Activated naive CD8-positive, alpha-beta T cell (primary cell): ENCODE results near the gene C19orf85.

ENCODE experiments used
- H3K27ac Mint-ChIP-seq: one replicate; pipeline ENCODE4 v1.8.0; 2021; ENCODE audit warnings: mixed read lengths
- H3K27me3 Mint-ChIP-seq: one replicate; pipeline ENCODE4 v1.8.0; 2021; ENCODE audit warnings: mixed read lengths
- H3K36me3 Mint-ChIP-seq: one replicate; pipeline ENCODE4 v1.8.0; 2021; ENCODE audit warnings: mixed read lengths
- H3K4me1 Mint-ChIP-seq: one replicate; pipeline ENCODE4 v1.8.0; 2021; ENCODE audit warnings: low read depth, mixed read lengths
- H3K4me3 Mint-ChIP-seq: one replicate; pipeline ENCODE4 v1.8.0; 2021; ENCODE audit warnings: mild to moderate bottlenecking, mixed read lengths
- H3K9me3 Mint-ChIP-seq: one replicate; pipeline ENCODE4 v1.8.0; 2021; ENCODE audit warnings: low read depth, mixed read lengths

C19orf85 gene

DNA sequence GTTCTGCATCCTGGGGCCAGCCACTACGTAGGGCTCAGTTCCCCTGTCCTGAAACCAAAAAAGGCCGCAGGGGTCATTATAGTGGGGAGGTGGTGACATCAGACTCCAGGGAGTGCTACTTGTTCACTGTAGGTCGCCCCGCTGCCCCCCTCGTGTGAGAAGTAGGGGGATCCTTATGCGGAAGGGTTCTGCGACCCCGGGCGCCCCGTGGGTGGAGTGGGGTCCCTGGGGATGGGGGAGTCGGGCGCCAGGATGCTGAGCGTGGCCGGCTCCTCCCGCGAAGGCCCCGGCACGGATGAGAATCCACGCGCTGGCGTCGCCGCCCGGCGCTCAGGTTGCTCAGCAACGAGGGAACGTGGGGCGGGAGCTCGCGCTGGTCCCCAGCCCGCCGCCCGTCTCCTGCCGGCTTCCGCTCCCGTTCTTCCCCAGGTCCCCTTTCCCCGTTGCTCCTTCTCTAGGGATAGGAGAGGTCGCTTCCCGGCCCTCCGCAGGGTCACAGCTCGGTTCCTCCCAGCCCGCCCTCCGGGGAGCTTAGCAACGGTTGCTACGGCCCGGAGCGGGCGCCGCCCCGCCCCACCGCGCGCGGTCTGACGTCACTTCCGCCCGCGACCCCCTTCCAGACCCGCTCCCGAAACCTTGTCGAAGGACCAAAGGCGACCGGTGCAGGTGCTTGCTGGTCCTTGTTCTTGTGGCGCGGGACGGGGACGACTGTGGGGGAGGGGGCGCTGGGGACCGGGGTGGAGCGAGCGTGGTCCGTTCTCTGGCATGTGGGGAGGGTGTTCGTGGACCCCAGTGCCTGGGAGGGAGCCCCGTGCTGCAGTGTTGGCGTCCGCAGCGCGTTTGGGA is 20.3 kb upstream of the C19orf85 start, which contains the start of gene NAT14:
Gene NAT14, plus strand, starts transcription at position 596 of the 846 bp plus-strand sequence. CDS start 521 bp downstream, outside the sequence.
- peak within 1 kb of the TSS; percentile 76 for H3K4me3 Mint-ChIP-seq
- H3K27me3 Mint-ChIP-seq: no peaks in the 10 kb centered on the region
- H3K36me3 Mint-ChIP-seq: no peaks in the 10 kb centered on the region
- H3K27ac Mint-ChIP-seq: peak within 1 kb of the TSS; percentile 86
- H3K4me1 Mint-ChIP-seq: peaks cover 16% of the 10 kb centered on the region
- H3K9me3 Mint-ChIP-seq: no peaks in the 10 kb centered on the region

DNA sequence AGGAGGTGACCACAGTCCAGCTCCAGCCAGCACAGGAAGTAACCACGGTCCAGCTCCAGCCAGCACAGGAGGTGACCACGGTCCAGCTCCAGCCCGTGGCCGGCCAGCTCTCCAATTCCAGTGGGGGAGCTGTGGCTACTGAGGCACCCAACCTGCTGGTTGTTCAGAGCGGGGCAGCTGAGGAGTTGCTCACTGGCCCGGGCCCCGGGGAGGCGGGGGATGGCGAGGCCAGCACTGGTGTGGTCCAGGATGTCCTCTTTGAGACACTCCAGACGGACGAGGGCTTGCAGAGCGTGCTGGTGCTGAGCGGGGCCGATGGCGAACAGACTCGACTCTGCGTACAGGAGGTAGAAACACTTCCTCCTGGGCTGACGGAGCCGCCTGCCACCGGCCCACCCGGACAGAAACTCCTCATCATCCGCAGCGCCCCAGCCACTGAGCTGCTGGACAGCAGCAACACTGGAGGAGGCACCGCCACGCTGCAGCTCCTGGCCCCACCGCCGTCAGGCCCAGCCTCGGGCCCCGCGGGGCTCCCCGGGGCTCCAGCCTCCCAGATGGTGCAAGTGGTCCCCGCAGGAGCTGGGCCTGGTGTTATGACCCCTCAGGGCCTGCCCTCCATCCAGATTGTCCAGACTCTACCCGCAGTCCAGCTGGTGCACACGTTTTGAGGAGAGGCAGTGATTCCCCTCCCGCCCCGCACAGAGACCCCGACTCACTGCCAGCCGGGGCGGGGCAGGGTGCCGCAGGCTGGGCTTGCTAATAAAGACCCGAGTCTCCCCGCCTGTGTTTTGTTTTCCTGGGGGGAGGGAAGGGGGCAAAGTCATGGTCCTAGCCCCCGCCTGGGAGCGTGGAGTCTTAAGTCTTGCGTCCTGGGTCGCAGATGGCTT is 19.4 kb upstream of the C19orf85 start:
- H3K27me3 Mint-ChIP-seq: no peaks in the 10 kb centered on the region
- peaks cover 24% of the 10 kb centered on the region for H3K4me1 Mint-ChIP-seq
- H3K27ac Mint-ChIP-seq: no peak overlapping the region
- peak overlapping the region; percentile 42 for H3K4me3 Mint-ChIP-seq
- no peaks in the 10 kb centered on the region for H3K36me3 Mint-ChIP-seq
- no peaks in the 10 kb centered on the region for H3K9me3 Mint-ChIP-seq

DNA sequence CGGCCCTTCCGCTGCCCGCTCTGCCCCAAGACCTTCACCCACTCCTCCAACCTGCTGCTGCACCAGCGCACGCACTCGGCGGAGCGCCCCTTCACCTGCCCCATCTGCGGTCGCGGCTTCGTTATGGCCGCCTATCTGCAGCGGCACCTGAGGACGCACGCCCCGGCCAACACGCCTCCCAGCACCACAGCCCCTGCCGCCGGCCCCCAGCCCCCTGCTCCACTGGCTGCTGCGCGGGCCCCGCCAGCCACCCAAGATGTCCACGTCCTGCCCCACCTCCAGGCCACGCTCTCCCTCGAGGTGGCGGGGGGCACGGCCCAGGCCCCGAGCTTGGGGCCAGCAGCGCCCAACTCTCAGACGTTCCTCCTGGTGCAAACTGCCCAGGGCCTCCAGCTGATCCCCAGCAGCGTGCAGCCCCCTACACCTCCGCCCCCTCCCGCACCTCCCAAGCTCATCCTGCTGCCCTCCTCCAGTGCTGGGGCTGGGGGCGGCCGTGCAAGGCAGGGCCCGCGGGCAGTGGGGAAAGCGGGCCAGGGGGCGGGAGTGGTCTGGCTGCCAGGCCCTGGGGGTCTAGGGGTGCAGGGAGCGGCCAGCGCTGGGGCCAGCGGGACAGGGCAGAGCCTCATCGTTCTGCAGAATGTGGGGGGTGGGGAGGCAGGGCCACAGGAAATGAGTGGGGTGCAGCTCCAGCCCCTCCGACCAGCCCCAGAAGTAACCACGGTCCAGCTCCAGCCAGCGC is 18.6 kb upstream of the C19orf85 start:
- Mint-ChIP-seq H3K4me1 (peaks cover 30% of the 10 kb centered on the region), H3K27ac (no peak overlapping the region), H3K27me3 (no peaks in the 10 kb centered on the region), H3K9me3 (no peaks in the 10 kb centered on the region), H3K36me3 (no peaks in the 10 kb centered on the region), H3K4me3 (no peak overlapping the region)

DNA sequence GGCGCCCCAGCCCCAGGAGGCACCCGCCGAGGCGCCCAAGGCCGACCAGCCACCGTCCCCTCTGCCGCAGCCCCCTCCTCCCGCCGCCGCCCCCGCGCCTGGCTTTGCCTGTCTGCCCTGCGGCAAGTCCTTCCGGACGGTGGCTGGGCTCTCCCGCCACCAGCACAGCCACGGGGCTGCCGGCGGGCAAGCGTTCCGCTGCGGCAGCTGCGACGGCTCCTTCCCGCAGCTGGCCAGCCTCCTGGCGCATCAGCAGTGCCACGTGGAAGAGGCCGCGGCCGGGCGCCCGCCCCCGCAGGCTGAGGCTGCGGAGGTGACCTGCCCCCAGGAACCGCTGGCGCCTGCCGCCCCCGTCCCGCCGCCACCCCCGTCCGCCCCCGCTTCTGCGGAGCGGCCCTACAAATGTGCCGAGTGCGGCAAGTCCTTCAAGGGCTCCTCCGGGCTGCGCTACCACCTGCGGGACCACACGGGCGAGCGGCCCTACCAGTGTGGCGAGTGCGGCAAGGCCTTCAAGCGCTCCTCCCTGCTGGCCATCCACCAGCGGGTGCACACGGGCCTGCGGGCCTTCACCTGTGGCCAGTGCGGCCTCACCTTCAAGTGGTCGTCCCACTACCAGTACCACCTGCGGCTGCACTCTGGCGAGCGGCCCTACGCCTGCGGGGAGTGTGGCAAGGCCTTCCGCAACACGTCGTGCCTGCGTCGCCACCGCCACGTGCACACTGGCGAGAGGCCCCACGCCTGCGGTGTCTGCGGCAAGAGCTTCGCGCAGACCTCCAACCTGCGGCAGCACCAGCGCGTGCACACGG is 17.8 kb upstream of the C19orf85 start:
- Mint-ChIP-seq H3K4me3 (no peak overlapping the region), H3K27me3 (no peaks in the 10 kb centered on the region), H3K4me1 (peaks cover 33% of the 10 kb centered on the region), H3K27ac (no peak overlapping the region), H3K9me3 (no peaks in the 10 kb centered on the region), H3K36me3 (no peaks in the 10 kb centered on the region)

DNA sequence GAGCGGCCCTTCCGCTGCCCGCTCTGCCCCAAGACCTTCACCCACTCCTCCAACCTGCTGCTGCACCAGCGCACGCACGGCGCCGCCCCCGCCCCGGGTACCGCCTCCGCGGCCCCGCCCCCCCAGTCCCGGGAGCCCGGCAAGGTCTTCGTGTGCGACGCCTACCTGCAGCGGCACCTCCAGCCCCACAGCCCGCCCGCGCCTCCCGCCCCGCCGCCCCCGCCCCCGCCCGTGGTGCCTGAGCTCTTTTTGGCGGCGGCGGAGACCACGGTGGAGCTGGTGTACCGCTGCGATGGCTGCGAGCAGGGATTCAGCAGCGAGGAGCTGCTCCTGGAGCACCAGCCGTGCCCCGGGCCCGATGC is 17.2 kb upstream of the C19orf85 start:
- no peak overlapping the region for H3K4me3 Mint-ChIP-seq
- H3K36me3 Mint-ChIP-seq: no peaks in the 10 kb centered on the region
- H3K27ac Mint-ChIP-seq: no peak overlapping the region
- peaks cover 30% of the 10 kb centered on the region for H3K4me1 Mint-ChIP-seq
- no peaks in the 10 kb centered on the region for H3K9me3 Mint-ChIP-seq
- H3K27me3 Mint-ChIP-seq: no peaks in the 10 kb centered on the region

DNA sequence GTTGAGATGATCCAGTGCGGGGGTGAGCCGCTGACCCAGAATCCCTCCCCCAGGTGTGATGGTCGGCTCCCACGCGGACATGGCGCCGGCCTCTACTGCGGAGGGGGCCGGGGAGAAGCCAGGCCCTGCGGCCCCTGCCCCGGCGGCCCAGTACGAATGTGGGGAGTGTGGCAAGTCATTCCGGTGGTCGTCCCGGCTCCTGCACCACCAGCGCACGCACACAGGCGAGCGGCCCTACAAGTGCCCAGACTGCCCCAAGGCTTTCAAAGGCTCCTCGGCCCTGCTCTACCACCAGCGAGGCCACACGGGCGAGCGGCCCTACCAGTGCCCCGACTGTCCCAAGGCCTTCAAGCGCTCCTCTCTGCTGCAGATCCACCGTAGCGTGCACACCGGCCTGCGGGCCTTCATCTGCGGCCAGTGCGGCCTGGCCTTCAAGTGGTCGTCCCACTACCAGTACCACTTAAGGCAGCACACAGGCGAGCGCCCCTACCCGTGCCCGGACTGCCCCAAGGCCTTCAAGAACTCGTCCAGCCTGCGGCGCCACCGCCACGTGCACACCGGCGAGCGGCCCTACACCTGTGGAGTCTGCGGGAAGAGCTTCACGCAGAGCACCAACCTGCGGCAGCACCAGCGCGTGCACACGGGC is 16.7 kb upstream of the C19orf85 start:
- H3K4me3 Mint-ChIP-seq: no peak overlapping the region
- no peak overlapping the region for H3K27ac Mint-ChIP-seq
- H3K36me3 Mint-ChIP-seq: no peaks in the 10 kb centered on the region
- no peaks in the 10 kb centered on the region for H3K9me3 Mint-ChIP-seq
- H3K27me3 Mint-ChIP-seq: no peaks in the 10 kb centered on the region
- peaks cover 31% of the 10 kb centered on the region for H3K4me1 Mint-ChIP-seq

DNA sequence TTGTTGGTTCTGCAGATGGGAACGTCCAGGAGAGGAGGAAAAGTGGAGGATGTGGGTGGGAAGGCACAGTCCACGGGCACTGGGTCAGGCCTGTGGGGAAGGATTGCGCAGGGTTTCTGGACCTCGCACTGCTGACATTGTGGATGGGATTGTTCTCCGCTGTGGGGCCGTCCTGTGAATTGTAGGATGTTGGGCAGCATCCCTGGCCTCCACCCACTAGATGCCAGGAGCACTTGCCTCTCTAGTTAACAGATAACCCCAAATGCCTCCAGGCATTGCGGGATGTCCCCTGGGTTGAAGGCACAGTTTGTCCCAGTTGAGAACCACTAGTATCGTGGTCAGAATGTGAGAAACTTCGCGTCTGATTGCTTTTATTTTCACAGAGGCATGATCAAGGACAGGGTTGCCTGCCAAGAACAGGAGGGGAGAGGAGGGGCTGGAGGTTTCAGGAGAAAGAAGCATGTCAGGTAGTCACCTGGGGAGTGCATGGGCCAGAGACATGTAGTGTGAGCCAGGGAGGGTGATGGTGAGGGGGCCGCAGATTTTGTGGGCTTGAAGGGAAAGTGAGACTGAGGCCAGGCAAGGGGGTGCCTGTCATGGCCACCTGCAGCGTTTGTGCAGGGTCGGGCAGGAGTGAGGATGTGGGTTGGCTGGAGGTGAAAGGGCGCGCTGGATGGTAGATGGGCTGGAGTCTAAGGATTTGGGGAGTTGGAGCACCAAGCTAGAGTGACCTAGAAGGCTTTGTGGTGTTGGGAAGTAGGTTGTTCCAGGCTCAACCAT is 15.1 kb upstream of the C19orf85 start:
- no peaks in the 10 kb centered on the region for H3K9me3 Mint-ChIP-seq
- H3K4me3 Mint-ChIP-seq: peak overlapping the region; percentile 35
- no peaks in the 10 kb centered on the region for H3K27me3 Mint-ChIP-seq
- no peaks in the 10 kb centered on the region for H3K36me3 Mint-ChIP-seq
- H3K4me1 Mint-ChIP-seq: peaks cover 28% of the 10 kb centered on the region
- no peak overlapping the region for H3K27ac Mint-ChIP-seq

DNA sequence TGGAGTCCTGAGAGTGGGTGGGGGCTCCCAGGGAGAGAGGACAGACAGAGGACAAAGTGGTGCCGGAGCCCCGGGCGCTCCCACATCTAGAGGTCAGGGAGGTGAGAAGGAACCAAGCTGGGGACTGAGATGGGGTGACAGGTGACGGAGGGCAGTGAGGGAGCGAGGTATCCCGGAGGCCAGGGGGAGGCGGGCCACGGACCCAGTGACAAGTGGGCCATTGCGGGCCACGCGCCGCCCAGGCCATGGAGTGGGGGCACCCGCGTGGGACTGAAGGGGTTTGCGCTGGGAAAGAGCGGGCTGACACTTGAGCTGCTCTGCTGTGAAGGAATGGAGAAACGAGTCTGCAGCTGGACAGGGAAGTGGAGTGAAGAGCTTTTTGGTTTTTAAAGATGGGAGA is 14.5 kb upstream of the C19orf85 start:
- H3K9me3 Mint-ChIP-seq: no peaks in the 10 kb centered on the region
- H3K4me3 Mint-ChIP-seq: peak overlapping the region; percentile 93
- H3K27me3 Mint-ChIP-seq: no peaks in the 10 kb centered on the region
- H3K4me1 Mint-ChIP-seq: peaks cover 28% of the 10 kb centered on the region
- no peaks in the 10 kb centered on the region for H3K36me3 Mint-ChIP-seq
- no peak overlapping the region for H3K27ac Mint-ChIP-seq

DNA sequence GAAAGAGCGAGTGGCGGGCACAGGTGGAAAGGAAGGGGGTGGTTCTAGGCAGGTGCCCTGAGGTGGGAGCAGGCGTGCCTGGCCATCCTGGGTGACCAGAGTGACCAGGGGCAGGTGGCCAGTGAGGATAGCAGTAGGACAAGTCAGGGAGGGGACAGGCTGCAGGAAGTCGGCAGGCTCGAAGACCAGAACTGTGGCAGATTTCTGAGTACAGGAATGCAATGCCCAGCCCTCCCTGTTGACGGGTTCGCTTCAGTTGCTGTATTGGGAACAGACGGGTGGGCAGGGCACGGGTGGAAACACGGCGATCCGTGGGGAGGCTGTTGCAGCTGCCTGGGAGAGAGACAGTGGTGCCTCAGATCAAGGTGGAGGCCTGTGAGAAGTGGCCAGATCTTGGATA is 13.8 kb upstream of the C19orf85 start:
- H3K36me3 Mint-ChIP-seq: no peaks in the 10 kb centered on the region
- H3K4me3 Mint-ChIP-seq: peak overlapping the region; percentile 93
- H3K9me3 Mint-ChIP-seq: no peaks in the 10 kb centered on the region
- peaks cover 28% of the 10 kb centered on the region for H3K4me1 Mint-ChIP-seq
- H3K27me3 Mint-ChIP-seq: no peaks in the 10 kb centered on the region
- H3K27ac Mint-ChIP-seq: no peak overlapping the region

DNA sequence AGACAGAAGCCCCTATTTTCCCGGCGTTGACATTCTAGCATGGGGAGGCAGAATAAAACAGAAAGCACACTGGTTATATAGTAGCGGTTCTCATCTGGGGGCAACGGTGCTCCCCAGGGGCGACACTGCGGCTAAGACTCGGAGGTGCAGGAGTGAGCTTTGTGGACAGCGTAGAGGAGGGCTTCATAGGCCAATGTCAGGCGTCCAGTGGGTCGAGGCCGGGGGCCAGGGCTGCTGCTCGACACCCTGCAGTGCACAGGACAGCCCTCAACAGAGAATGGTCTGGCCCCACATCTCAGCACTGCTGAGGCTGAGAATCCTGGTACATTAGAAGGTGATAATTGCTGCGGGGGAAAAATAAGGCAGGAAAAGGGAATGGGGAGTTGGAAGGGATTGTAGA is 13.4 kb upstream of the C19orf85 start:
- H3K36me3 Mint-ChIP-seq: no peaks in the 10 kb centered on the region
- no peaks in the 10 kb centered on the region for H3K9me3 Mint-ChIP-seq
- peak overlapping the region; percentile 93 for H3K4me3 Mint-ChIP-seq
- H3K4me1 Mint-ChIP-seq: peaks cover 28% of the 10 kb centered on the region
- no peaks in the 10 kb centered on the region for H3K27me3 Mint-ChIP-seq
- no peak overlapping the region for H3K27ac Mint-ChIP-seq

DNA sequence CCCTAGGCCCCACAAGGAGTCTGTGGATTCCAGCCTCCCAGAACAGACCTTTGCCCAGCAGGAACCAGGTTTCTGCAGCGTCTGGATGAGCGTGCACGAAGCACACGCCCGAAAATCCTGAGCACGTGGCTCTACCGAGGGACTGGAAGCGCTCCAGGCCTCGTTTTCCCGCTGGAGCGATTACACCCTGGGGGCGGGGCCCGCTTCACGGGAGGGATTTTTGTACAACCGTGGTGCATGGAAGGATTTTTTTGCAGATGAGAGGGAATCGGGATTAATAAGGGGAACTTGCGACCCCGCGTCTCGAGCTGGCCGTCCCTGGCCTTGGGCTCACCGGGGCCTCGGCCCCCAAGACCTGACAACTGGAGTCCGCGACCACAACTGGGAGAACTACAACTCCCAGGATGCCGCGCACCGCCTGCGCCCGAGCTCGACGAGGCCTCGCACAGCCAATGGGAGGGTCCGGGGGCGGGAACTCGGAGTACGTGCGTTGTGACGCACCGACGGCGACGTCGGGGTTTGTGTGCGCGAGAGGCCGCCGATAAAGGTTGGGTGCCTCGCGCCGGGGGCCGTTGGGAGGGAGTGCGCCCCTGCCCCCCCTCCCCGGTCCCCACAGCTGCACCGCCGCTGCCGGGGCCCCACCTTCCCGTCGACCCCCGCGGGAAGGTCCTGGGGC is 11.7 kb upstream of the C19orf85 start, which contains the start of gene ZNF628:
Gene ZNF628, plus strand, starts transcription at position 518 of the 676 bp plus-strand sequence. CDS start 3,294 bp downstream, outside the sequence.
- H3K4me3 Mint-ChIP-seq: peak within 1 kb of the TSS; percentile 93
- H3K27me3 Mint-ChIP-seq: no peaks in the 10 kb centered on the region
- peaks cover 28% of the 10 kb centered on the region for H3K4me1 Mint-ChIP-seq
- H3K36me3 Mint-ChIP-seq: no peaks in the 10 kb centered on the region
- peak within 1 kb of the TSS; percentile 89 for H3K27ac Mint-ChIP-seq
- H3K9me3 Mint-ChIP-seq: no peaks in the 10 kb centered on the region

DNA sequence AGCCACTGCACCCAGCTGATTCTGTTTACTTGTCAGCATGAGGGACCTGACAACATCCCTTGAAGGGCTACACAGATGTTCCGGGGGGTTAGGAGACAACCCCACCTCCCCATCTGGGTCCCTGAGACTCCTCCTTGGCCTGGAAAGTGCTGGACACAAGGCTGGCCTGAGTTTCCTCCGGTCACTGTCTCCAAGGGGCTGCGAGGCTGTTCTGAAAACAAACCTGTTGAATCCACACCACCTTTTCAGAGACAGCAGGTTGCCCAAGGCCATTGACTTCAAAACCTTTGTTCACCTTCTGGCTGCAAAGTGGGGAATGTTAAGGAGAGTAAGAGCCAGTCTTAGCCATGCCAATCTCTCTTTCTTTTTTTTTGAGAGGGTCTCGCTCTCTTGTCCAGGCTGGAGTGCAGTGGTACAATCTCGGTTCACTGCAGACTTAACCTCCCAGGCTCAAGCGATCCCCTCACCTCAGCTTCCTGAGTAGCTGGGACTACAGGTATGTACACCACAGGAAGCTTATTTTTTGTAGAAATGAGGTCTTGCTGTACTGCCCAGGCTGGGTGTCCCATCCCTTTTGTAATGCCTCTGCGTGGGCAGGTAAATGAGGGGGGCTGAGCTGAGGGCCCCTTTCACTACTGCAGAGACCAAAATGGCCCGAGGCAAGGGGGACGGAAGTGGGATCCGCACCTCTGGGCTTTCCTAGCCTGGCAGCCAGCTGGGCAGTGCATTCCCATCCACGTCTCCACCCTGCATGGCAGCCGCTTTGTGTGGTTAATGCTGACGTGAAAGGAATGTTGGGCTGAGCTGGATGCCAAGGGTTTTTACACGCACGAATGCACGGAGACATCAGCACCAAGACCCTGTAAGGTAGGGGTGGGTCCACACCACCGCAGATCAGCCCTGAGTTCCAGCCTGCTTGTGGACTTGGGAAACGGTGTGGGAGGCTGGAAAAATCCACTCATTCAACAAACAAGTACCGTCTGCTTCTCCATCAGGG is 10.0 kb upstream of the C19orf85 start:
- peak overlapping the region; percentile 35 for H3K4me3 Mint-ChIP-seq
- peaks cover 23% of the 10 kb centered on the region for H3K4me1 Mint-ChIP-seq
- no peaks in the 10 kb centered on the region for H3K27me3 Mint-ChIP-seq
- no peaks in the 10 kb centered on the region for H3K36me3 Mint-ChIP-seq
- H3K9me3 Mint-ChIP-seq: no peaks in the 10 kb centered on the region
- no peak overlapping the region for H3K27ac Mint-ChIP-seq
